HG02852 (cell line): ENCODE results near the gene MATN1.
A peak's percentile ranks its signal among the peaks of the same experiment; 100 is the strongest.

ENCODE experiments used
- ATAC-seq: cut with Tn5 transposase; IDR thresholded peaks from one replicate; pipeline ENCODE4 v1.9.1; 2021; ENCODE audit warnings: mild to moderate bottlenecking, moderate library complexity; ENCODE audit not compliant: unreplicated experiment

The MATN1 gene

GRCh38 chr1:30758121-30758688 is 34.8 kb upstream of the MATN1 start:
- ATAC-seq: no peak

GRCh38 chr1:30757352-30758120 is 34.2 kb upstream of the MATN1 start, which contains the start of gene LAPTM5:
TSS of gene LAPTM5 (minus strand) at chr1:30757774. CDS start at chr1:30757745, 29 bp downstream.
- ATAC-seq: no peak

- ATAC-seq: no peak
These were observed 33.4 kb upstream of the MATN1 start for GRCh38 chr1:30756545-30757351.

- ATAC-seq: no peak
These were observed 32.8 kb upstream of the MATN1 start for GRCh38 chr1:30756206-30756544.

- ATAC-seq: no peak
These were observed 32.4 kb upstream of the MATN1 start for GRCh38 chr1:30755746-30756145.

GRCh38 chr1:30755334-30755733 is 31.9 kb upstream of the MATN1 start:
- ATAC-seq: no peak

- peak; percentile 37 for ATAC-seq
These were observed 31.3 kb upstream of the MATN1 start for GRCh38 chr1:30754684-30755171.

- ATAC-seq: no peak
These were observed 30.3 kb upstream of the MATN1 start for GRCh38 chr1:30753660-30754123.

GRCh38 chr1:30753118-30753517 is 29.7 kb upstream of the MATN1 start:
- ATAC-seq: no peak

GRCh38 chr1:30752651-30752908 is 29.2 kb upstream of the MATN1 start:
- ATAC-seq: no peak

- no peak for ATAC-seq
These were observed 28.7 kb upstream of the MATN1 start for GRCh38 chr1:30751830-30752650.

GRCh38 chr1:30750731-30751291 is 27.4 kb upstream of the MATN1 start:
- no peak for ATAC-seq

- ATAC-seq: no peak
These were observed 26.6 kb upstream of the MATN1 start for GRCh38 chr1:30749691-30750583.

GRCh38 chr1:30748699-30749401 is 25.5 kb upstream of the MATN1 start:
- ATAC-seq: no peak

- no peak for ATAC-seq
These were observed 24.8 kb upstream of the MATN1 start for GRCh38 chr1:30748098-30748698.

- ATAC-seq: no peak
These were observed 23.9 kb upstream of the MATN1 start for GRCh38 chr1:30747033-30748008.

GRCh38 chr1:30746212-30747032 is 23.0 kb upstream of the MATN1 start:
- no peak for ATAC-seq
